CD4-positive, alpha-beta T cell (primary cell): ENCODE measurements around the gene CMTR2. TPM values are rescaled to one million over a fixed set of nuclear protein-coding genes. Genes with fewer than 3 reads are reported as not detected.

Source experiments
- ATAC-seq: fragments of 200-7000 bp; cut with Tn5 transposase; one replicate; pipeline ENCODE4 v1.10.0; 2022; ENCODE audit warnings: mild to moderate bottlenecking; ENCODE audit not compliant: poor library complexity
- CTCF ChIA-PET: fragments of 350-600 bp; sonication (Branson Sonifier 250); formaldehyde crosslinking; loops from one replicate; lab custom pipeline; 2021; ENCODE audit warnings: antibody characterized with exemption, inconsistent platforms; lab: Charles Lee
- POLR2A ChIA-PET: fragments of 350-600 bp; sonication (Branson Sonifier 250); formaldehyde crosslinking; loops from one replicate; lab custom pipeline; 2021; ENCODE audit warnings: antibody characterized with exemption, inconsistent platforms; lab: Charles Lee
- DNase-seq, 14 experiments: peaks; one replicate each; pipeline ENCODE4 v3.0.0-alpha.2; 2013 to 2020; ENCODE audit warnings: mixed read lengths in 2 of 14
- H3K27ac ChIP-seq, 2 donors: one replicate each; pipeline versions ENCODE4 v1.5.1 to v1.7.0; 2013; ENCODE audit warnings: low read length in 2 of 2, low read depth in 1 of 2, mild to moderate bottlenecking in 1 of 2
- H3K27me3 ChIP-seq, 2 experiments: 1 replicate in 1 of 2; 2 replicates in 1 of 2; pipeline versions ENCODE4 v1.6.1 to v1.7.0; 2013; ENCODE audit warnings: low read length in 2 of 2, control low read depth in 1 of 2, mild to moderate bottlenecking in 1 of 2, moderate library complexity in 1 of 2; ENCODE audit not compliant: insufficient read depth in 2 of 2, control insufficient read depth in 1 of 2
- H3K36me3 ChIP-seq: one replicate; pipeline ENCODE4 v1.6.1; 2013; ENCODE audit warnings: low read length, control low read depth; ENCODE audit not compliant: insufficient read depth
- H3K4me1 ChIP-seq: one replicate; pipeline ENCODE4 v1.6.1; 2013; ENCODE audit warnings: low read length, control low read depth; ENCODE audit not compliant: insufficient read depth
- H3K4me3 ChIP-seq: one replicate; pipeline ENCODE4 v1.5.1; 2013; ENCODE audit warnings: mild to moderate bottlenecking, low read length, moderate library complexity
- H3K9me3 ChIP-seq, 2 experiments: 1 replicate in 1 of 2; 2 replicates in 1 of 2; pipeline versions ENCODE4 v1.6.1 to v1.7.0; 2013; ENCODE audit warnings: low read length in 2 of 2, mild to moderate bottlenecking in 2 of 2, control low read depth in 1 of 2, moderate library complexity in 1 of 2; ENCODE audit not compliant: control insufficient read depth in 1 of 2, insufficient read depth in 1 of 2
- H3K27ac Mint-ChIP-seq: one replicate; pipeline ENCODE4 v1.8.0; 2020; ENCODE audit warnings: mixed read lengths
- H3K27me3 Mint-ChIP-seq: one replicate; pipeline ENCODE4 v1.8.0; 2021; ENCODE audit warnings: mixed read lengths
- H3K36me3 Mint-ChIP-seq: one replicate; pipeline ENCODE4 v1.8.0; 2021; ENCODE audit warnings: low read depth, mixed read lengths
- H3K4me1 Mint-ChIP-seq: one replicate; pipeline ENCODE4 v1.8.0; 2021; ENCODE audit warnings: low read depth, mixed read lengths
- H3K4me3 Mint-ChIP-seq: one replicate; pipeline ENCODE4 v1.8.0; 2020; ENCODE audit warnings: mild to moderate bottlenecking, mixed read lengths
- H3K9me3 Mint-ChIP-seq: one replicate; pipeline ENCODE4 v1.8.0; 2020; ENCODE audit warnings: mixed read lengths
- intact Hi-C, 2 experiments: fragments of 100-400 bp; cut with DNase I in 1 of 2; cut with micrococcal nuclease in 1 of 2; formaldehyde crosslinking; loops; one replicate each; pipeline versions ENCODE4 v1.15.1 to v1.9.0; 2023 to 2025; cut with DNase I, micrococcal nuclease
- total RNA-seq, 174 experiments: library from RNA in 2 of 174; stranded (reverse) in 2 of 174; gene quantifications; one replicate each; pipeline ENCODE4 v1.2.3 and lab custom pipeline; 2021 to 2026
- TF ChIP-seq, protein P1 (sequence below): fragments of 200-600 bp; IDR thresholded peaks from one replicate; pipeline ENCODE4 v1.8.0; 2022; ENCODE audit warnings: antibody characterized with exemption, mild to moderate bottlenecking

Gene CMTR2
- total RNA-seq, 2 experiments from 2014 or later: 5.9 to 6.6 TPM

DNA sequence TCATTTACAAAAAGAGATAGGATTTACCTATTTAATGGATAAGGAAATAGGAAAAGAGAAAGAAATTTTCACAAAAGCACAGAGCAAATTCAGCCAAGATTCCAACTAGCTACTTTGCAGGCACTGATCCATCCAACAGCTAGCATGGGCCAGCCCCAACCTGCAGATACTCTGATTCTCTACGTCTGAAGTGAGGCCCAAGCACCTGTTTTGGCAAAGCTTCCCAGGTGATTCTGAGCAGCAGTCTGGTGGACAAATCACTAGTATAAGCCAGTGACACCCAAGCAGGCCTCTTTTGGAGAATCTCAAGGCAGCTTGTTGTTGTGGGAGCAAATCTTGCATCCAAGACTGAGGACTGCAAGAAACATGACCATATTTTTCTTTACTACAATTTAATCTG is 48.4 kb upstream of the CMTR2 start:
- peaks cover 38% of the 10 kb centered on the region for H3K27me3 Mint-ChIP-seq
- Histone ChIP-seq H3K9me3 (no peaks in the 10 kb centered on the region), H3K4me3 (no peak overlapping the region), H3K27ac (no peak overlapping the region), H3K4me1 (no peaks in the 10 kb centered on the region), H3K27me3 (peaks cover 0 to 17% of the 10 kb centered on the region in 2 experiments), H3K36me3 (no peaks in the 10 kb centered on the region)
- no peaks in the 10 kb centered on the region for H3K4me1 Mint-ChIP-seq
- no peak for ATAC-seq
- DNase-seq: no peak
- ChIA-PET CTCF (no interaction called here), POLR2A (no interaction called here)
- intact Hi-C loops: no loop called here
- H3K36me3 Mint-ChIP-seq: no peaks in the 10 kb centered on the region
- TF ChIP-seq, protein P1, sequence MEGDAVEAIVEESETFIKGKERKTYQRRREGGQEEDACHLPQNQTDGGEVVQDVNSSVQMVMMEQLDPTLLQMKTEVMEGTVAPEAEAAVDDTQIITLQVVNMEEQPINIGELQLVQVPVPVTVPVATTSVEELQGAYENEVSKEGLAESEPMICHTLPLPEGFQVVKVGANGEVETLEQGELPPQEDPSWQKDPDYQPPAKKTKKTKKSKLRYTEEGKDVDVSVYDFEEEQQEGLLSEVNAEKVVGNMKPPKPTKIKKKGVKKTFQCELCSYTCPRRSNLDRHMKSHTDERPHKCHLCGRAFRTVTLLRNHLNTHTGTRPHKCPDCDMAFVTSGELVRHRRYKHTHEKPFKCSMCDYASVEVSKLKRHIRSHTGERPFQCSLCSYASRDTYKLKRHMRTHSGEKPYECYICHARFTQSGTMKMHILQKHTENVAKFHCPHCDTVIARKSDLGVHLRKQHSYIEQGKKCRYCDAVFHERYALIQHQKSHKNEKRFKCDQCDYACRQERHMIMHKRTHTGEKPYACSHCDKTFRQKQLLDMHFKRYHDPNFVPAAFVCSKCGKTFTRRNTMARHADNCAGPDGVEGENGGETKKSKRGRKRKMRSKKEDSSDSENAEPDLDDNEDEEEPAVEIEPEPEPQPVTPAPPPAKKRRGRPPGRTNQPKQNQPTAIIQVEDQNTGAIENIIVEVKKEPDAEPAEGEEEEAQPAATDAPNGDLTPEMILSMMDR: no peak
- peaks cover 4% of the 10 kb centered on the region for H3K9me3 Mint-ChIP-seq
- H3K4me3 Mint-ChIP-seq: no peak overlapping the region
- H3K27ac Mint-ChIP-seq: no peak overlapping the region

DNA sequence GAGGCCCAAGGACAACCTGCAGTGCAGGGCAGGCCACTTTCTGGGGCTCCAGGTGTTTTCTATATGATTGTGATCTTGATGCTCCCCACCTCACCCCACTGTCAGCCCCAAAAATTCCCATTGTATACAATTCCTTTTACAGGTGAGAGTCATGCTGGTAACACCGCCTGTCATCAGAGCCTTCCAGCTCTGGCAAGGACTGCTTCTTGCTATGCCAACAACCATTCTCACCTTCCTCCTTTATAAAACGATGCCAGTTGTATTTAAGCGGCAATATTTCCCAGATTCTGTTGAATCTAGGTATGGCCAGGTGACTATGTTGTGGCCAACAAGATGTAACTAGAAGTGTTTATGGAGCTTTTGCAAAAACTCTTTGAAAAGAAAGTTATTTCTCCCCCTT is 38.9 kb upstream of the CMTR2 start:
- TF ChIP-seq, protein P1: no peak
- Mint-ChIP-seq H3K27me3 (peaks cover 30% of the 10 kb centered on the region), H3K4me3 (no peak overlapping the region), H3K36me3 (no peaks in the 10 kb centered on the region), H3K27ac (no peak overlapping the region), H3K4me1 (no peaks in the 10 kb centered on the region), H3K9me3 (no peaks in the 10 kb centered on the region)
- Histone ChIP-seq H3K4me3 (no peak overlapping the region), H3K36me3 (no peaks in the 10 kb centered on the region), H3K4me1 (no peaks in the 10 kb centered on the region), H3K27ac (no peak overlapping the region), H3K9me3 (no peaks in the 10 kb centered on the region), H3K27me3 (peaks cover 0 to 7% of the 10 kb centered on the region in 2 experiments)
- ChIA-PET CTCF (no interaction called here), POLR2A (no interaction called here)
- ATAC-seq: no peak
- intact Hi-C loops: no loop called here
- no peak for DNase-seq

DNA sequence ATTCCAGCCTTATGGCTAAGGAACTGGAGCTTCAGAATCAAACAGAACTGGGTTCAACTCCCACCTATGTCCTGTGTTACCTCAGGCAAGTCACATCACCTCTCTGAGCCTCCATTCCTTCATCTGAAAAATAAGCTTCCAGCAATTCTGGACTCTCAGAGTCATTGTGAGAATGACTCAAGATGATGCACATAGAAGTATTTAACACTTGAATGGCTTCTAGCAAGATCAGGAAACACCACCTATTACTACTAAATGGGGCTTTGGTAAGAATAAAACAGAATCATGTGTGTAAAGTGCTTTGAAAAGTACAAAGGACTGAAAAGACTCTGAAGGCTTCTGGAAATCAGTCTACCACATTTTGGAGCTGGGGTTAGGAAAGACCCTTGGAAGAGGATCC is 38.5 kb upstream of the CMTR2 start:
- DNase-seq: no peak
- POLR2A ChIA-PET: no interaction called here

More for the DNA sequence above, 38.5 kb upstream of the CMTR2 start:
- H3K27ac Mint-ChIP-seq: no peak overlapping the region
- Histone ChIP-seq H3K27me3 (peaks cover 0 to 7% of the 10 kb centered on the region in 2 experiments), H3K9me3 (no peaks in the 10 kb centered on the region), H3K36me3 (no peaks in the 10 kb centered on the region), H3K4me1 (no peaks in the 10 kb centered on the region), H3K4me3 (no peak overlapping the region), H3K27ac (no peak overlapping the region)
- no peak overlapping the region for H3K4me3 Mint-ChIP-seq
- ATAC-seq: no peak
- TF ChIP-seq, protein P1: no peak
- CTCF ChIA-PET: no interaction called here
- intact Hi-C loops: no loop called here
- no peaks in the 10 kb centered on the region for H3K36me3 Mint-ChIP-seq
- no peaks in the 10 kb centered on the region for H3K4me1 Mint-ChIP-seq
- no peaks in the 10 kb centered on the region for H3K9me3 Mint-ChIP-seq
- H3K27me3 Mint-ChIP-seq: peaks cover 30% of the 10 kb centered on the region
